Left hindlimb (tissue), 1 donor: Measurements from ENCODE around the gene KCNA2.

Source experiments
- DNase-seq: peaks from one replicate; pipeline ENCODE4 v3.0.0-alpha.2; 2018

KCNA2 gene

DNA sequence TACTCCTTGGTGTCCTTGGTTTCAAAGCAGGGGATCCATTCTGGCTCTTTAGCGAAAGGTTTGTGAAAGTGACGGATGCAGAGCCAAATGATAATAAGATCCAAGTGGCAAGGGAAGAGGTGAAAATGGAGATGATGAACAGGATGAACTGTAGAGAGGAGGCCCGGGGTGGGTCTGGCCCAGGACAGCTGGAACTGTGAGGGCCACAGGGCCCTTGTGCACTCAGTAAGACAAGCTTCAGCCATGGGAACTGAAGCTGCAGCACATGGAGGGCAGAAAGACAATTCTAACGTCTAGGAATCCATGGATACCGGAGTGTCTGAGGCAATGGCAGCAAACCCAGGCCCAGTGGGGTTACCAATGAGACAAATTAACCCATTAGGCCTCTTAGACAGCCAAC, 4.8 kb downstream of the KCNA2 start:
- no peak for DNase-seq

DNA sequence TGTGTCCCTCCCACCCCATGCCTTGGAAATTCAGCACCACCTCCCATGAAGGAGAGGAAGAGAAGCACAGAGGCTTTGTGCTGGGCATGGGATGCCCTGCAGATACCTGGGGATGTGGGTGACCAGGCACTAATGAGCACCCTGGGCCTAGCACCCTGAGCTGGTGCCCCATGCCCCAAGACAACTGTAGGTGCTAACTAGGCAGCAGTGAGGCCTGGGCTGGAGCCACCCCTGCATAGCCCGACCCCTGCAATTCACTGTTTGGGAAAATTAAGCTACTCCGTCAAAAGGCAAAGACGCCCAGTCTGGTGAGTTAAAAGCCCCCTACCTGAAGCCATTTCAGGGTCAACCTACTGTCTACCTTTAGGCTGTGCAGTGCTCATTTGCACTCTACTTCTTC, 5.4 kb downstream of the KCNA2 start:
- DNase-seq: no peak

DNA sequence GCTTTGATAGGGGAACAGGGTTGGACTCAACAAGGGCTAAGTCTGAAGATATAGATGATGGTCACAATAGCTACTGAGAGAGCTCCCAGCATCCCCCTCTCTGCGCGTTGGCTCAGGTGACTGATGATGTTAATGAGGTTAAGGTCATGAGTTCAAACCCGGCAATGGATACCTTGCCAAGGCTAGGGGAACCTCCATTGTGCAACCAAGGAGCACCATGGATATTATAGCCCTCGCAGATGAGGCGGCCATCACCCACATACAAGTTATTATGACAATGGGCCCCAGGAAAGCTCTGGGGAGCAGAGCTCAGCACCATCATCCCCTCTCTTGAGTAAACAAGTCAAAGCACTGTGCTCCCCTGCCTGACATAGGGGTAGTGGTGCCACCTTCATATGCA, 8.2 kb downstream of the KCNA2 start:
- DNase-seq: no peak

DNA sequence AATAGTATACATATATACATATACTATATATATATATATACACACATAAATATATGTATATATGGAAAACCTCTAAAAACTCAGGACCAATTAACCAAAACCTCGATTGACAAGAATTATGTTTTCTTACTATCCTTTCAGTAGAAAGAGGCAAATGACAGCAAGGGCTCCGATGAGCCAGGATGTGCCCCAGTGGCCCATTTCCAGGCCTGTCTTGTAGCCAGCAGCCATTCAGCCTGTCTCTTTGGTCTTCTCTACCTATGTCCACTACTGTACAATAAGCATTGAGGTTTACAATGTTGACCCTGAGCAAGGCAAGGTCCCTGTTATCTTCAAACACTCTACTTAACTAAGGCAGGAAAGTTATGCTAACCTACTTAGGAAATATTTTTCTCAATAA, 9.8 kb downstream of the KCNA2 start:
- DNase-seq: no peak

DNA sequence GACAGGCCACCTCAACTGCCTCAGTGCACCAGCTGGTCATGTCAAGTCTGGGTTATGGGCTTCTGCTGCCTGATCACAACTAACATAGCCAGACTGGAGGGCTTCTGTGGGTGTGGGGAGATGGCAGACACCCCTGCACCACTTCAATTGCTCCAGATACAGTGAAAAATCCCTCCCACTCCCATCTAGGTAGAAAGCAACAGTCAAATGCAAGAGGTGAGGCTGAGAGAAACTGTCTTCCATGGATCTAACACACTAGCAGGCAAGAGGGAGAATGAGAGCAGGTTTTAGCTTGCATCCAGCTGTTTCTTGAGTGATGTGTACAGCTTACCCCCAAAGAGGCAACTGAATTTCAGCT, 10.8 kb downstream of the KCNA2 start:
- DNase-seq: no peak

DNA sequence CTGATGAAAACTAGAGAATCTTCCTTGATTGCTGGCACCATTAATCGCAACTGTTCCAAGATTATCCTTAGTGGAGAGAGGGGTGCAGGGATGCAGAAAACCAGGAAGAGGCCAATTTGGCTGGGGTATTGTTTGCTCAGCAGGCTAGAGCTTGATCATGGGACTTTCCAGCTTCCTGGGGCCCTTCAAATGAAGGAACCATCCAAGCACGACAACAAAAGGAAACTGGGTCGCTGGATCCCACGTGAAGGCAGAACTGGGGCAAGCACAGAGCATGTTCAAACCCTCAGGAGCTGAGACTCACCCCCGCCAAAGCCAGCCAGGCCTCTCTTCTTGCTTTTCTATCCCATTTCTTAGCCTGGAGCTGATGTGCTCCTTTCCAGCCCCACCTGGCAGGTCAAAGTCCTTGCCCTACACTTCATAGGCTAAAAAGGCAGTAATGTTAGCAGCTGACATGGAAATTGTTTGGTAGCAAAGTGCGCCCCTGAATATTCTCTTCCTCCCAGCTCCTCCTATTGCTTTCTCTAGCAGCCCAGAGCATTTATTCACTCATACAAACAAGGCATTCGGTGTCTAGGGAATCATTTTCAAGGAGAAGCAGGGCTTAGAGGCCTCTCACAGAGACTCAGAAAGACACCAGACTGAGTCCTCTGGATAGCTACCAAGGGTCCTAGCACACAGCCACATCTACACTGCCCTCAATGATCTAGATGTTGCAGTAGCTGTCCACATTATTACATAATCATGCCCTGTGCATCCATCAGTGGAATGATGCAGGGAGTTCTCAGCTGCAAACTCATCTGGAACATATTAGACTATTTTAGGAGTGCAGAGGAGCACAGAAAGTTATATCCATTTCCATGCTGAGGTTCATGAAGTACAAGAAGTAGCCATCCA, 11.5 kb downstream of the KCNA2 start:
- DNase-seq: no peak

DNA sequence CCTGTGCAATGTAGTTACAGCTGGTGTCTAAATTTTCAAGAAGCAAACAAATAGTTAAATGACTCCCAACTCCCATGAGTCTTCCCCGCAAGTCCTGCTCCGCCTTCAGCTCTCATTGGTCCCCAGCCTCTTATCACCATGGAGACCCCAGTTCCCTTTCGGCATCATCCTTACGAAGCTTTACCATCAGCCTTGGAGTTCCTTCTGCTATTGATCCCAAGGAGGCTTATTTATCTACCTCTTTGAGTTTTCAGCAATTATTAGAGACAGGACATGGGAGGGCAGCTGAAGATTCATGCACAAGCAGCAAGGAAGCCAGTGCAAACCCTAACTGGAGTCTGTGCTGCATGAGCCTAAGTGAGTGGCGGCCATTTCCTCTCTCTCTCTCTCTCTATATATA, 12.3 kb downstream of the KCNA2 start:
- DNase-seq: no peak

DNA sequence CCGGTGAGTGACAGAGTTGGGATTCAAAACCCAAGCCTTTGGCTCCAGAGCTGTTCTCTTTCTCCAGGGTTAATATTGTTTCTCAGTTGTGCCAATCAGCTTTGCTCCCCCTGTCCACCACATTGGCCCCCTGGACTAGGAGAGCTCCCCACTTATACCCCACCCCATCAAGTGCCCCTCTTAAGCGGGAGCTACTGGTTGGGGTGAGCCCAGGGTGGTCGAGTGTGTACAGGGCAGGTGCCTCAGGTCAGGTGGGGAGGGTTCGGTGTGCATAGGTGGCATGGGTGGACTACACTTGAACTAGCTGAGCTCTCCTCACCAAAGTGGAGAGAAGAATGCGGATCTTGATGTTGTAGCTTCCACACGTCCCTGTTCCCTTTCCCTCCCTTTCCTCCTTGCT, 14.2 kb downstream of the KCNA2 start:
- DNase-seq: no peak

DNA sequence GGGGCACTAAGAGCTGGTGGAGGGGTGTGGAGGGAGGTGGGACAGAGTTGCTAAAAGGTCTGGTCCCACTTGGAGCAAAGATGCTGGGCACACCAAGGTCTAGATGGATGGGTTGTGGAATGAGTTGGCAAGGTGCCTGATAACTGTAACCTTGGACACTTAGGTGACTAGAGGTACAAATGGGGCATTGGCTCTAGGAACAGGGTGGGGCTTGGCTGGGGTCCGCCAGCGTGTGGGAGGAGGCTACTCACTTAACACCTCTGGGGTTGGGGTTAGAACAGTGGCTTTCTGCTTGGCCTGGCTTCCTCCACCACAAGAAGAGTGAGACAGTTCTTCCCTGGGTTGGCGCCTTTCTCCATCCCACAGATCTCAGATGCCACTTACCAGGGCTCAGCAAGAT, 17.2 kb downstream of the KCNA2 start:
- no peak for DNase-seq

DNA sequence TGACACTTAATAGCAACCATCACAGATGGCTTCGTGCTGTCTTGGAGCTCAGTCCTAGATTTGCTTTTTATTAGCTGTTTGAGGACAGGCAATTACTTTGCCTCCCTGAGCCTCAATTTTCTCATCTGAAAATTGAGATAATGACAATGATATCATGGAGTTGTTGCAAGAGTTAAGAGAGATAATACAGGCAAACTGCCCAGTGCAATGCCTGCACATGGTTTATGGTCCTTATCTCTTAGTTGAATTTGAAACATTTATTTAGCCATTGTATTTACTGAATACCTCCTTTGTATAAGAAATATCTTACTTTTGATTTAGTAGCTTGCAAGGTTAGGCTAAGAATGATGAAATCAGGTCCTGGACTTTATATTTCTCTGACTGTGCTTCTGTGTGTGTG, 17.7 kb downstream of the KCNA2 start:
- DNase-seq: no peak

DNA sequence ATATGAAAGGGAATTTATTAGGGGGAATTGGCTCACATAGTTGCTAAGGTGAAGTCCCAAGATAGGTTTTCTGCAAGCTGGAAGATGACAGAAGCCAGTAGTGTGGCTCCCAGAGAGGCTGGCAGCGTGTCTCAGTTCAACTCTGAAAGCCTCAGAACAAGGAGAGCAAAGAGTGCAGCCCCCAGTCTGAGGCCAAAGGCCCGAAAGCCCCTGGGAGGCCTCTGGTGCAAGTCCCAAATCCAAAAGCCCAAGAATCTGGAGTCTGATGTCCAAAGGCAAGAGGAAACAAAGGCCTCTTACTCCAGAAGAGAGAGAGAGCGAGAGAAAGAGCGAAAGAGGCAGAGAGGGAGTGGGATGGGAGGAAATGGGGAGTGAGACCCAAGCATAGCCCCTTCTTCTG, 18.3 kb downstream of the KCNA2 start:
- no peak for DNase-seq

DNA sequence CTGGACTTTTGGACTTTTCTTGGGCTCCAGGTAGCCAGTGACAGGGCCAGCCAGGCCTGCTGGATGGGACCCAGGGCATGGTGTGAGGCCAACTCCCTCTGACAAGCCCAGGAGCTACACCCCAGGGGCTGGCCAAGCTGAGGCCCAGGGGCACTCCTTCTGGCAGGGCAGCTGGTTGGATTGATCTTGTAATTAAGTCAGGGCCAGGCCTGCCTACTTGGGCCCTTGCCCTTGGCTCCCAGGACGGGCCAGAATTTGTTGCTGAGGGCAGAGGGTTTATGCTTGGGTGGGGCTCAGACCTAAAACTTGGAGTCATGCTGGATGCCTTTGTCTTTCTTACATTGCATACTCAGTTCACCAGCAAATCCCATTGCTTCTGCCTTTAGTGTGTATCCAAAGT, 20.7 kb downstream of the KCNA2 start:
- no peak for DNase-seq

DNA sequence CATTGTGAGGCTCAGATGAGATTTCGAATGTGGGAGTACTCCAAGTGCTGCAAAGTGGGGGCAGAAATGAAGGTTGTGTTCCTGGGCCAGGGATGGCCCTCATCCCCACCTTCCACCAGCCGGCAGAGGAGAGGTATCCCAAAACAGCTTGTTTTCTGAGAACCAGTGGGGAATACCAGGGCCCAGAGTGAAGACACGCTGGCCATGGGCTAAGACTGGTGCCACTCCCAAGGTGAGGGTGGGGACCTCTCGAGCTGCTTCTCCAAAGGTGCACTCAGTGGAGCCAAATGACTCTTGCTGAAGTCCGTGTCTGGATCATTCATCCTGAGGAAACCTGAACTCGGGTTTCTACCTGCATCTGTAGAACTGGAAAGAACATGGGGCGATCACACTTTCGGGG, 22.1 kb downstream of the KCNA2 start:
- no peak for DNase-seq

DNA sequence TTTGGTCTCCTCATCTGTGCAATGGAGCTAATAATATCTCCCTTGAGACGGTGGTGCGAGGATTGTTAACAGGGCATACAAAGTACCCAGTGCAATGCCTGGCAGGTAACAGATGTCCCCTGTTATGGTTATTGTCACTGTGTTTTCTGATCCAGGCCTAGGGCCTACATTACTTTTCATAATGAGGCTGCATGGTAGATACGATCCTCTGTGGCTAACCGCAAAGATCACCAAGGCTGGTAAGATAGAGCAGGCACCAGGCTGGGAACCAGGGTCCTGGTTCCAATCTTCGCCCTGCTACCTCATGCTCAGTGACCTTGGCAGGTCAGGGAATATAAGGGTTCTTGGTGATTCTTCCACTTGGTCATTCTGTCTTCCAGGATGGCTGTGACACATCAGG, 22.7 kb downstream of the KCNA2 start:
- no peak for DNase-seq

DNA sequence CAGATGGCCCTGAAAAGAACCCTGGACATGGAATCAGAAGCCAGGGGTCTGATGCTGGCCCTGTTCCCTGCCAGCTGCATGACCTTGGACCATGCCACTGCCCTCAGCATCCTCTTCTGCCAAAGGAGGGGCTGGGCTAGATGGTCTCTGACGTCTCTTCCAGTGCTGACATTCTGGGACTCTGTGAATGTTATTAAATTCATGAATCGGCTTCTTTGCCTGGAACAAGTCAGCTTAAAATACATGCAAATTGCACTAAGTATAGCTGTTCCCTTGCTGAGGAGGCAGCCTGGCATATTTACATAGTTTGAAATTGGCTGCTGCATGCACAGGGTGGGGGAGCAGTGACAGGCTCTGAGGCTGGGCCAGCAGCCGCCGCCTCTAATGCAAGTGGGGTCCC, 23.8 kb downstream of the KCNA2 start:
- no peak for DNase-seq

DNA sequence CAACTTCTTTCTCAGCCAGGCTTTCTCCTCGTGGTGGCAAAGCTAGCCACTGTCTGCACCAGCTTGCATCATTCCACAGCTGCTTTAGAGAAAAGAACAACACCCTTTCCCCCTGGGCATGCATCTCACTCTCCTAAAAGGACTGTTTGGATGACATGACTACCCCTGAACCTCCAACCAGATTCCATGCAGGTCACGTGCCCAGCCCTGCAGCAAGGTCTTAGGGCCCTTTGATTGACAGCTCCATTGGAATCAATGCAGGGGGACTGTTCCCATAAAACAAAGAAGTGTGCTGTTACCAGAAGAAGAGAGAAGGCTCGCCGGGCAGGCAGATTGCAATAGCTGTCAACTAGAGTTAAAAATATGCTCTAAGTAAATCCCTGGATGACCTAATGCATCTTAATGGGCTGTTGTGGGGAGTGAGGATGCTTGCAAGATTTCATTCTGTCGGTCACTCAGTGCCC, 24.4 kb downstream of the KCNA2 start:
- no peak for DNase-seq

DNA sequence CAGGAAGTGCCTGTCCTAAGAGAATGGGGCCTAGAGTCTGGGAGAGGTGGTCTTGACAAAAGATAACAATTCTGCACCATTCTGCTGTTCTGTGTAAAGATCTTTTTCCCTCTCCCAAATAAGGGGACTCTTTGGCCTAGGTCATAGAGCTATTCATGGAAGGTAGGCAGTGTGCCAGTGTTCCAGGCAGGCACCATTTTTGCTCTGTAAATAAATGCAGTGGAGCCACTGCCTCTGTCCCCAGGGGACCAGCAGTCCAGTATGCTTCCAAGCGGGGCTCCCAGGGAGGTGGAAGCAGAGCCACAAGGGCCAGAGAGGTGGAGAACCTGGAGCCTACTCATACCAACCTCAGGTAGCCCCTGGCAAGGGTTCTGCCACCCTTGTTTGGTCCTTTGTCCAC, 25.9 kb downstream of the KCNA2 start:
- no peak for DNase-seq

DNA sequence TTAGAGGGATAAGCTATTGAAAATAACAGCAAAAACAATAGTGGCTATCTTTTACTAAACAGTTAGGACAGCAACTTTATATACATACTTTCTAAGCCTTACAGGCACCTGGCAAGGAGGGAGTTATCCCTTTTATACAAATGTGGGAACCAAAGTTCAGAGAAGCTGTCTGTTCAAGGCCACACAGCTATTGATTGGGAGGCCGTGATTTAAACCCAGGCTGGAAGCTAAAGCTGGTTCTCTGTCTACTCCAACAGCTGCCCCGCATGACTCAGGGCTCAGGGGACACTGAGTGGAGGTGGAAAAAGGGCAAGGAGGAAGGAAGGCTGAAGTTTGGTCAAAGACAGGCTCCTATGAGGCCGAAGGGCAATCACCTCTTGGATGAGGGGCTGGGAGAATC, 26.7 kb downstream of the KCNA2 start:
- no peak for DNase-seq

DNA sequence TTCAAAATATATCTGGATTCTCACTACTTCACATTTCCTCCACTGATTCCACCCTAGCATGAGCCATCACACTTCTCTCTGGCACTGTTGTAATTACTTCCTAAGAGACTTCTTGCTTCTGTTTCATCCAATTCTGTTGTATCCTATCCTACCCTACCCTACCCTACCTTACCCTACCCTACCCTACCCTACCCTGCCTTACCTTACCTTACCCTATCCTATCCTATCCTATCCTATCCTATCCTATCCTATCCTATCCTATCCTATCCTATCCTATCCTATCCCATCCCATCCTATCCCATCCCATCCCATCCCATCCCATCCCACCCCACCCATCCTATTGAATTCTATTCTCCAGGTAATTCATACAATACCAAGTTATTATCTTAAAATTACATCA, 29.7 kb downstream of the KCNA2 start:
- DNase-seq: no peak

DNA sequence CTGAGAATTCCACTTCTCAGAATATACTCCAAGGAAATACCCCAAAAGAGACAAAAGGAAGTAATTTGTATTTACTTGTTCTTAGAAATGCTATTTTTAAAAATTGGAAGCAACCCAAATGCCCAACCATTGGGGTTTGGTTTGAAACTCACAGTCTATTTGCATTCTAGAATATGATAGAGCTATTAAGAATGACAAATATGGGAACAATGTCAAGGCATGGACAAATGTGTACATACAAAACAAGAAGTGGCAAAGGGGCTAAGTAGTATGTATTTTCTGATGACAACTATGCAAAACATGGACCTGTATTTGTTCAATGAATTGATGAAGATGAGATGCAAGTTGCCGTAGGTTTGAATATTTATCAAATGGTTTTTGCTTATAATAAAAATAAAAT, 32.8 kb downstream of the KCNA2 start:
- DNase-seq: no peak

DNA sequence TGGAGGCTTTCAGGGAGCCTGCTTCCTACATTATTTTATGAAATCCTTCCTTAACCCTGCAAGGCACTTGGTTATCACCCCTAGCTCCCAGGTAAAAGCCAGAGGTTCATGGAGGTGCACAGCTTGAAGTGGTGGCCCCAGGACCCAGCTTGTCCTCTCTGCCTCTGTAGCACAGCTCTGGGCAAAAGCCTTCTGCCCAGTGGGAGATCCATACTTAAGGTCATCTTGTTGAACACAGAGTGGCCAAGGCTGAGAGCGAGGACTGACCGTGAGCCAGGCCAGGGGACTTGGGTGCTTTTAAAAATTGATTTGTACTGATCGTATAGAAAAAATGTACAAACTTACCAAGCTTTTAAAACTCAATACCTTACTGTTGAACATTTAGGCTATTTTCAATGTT, 33.4 kb downstream of the KCNA2 start:
- no peak for DNase-seq

DNA sequence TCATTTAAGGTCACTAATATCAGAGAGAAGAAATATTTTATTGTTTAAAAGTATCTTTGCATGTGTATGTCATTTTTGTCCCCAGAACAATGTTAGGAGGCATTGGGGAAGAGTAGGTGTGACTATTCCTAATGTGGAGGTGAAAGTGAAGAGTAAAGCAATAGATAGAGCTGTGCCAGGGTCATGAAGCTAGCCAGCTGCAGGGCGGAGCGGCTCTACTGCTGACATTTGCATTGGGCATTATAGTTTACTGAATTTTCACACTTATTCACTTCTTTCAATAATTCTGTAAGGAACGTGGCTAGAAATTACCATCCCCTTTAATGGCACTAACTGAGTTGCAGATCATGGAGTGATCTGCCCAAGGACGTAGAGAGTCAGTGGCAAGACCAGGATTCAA, 35.3 kb downstream of the KCNA2 start:
- DNase-seq: no peak

DNA sequence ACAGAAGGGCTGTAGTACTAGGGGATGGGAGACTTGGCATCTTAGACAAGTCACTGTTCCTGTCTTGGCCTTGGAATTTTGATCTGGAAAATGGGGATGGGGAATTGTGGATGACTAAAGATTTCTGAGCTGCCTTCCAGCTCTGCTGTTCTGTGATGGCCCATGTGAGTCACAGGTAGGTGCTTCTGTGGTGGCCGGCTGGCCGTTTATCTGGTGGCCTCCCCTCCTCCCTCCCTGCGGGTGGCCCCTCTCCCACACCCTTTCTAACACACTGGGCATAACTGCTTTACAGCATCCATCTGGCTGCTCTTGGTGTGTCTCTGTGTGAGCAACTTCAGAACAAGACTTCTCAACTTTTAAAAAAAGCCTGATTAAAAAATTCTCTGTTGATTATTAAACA, 35.9 kb downstream of the KCNA2 start:
- DNase-seq: no peak

DNA sequence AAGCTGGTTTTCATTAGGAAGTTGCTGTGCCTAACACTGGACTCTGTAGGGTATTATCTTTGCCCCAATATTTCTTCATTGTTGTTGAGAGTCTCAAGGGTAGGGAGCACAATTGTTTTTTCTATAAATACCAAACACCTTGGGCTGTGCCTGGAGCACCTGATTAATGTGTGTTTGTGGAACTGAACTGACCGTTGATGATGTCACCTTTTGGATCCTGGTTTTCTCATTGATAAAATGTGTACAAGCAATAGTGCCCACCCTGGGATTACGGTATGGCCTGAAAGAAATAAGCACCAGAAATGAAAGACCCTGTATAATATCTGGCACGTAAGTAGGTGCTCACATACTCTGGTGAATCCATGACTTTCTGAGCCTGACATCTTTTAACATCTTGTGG, 39.3 kb downstream of the KCNA2 start:
- no peak for DNase-seq

DNA sequence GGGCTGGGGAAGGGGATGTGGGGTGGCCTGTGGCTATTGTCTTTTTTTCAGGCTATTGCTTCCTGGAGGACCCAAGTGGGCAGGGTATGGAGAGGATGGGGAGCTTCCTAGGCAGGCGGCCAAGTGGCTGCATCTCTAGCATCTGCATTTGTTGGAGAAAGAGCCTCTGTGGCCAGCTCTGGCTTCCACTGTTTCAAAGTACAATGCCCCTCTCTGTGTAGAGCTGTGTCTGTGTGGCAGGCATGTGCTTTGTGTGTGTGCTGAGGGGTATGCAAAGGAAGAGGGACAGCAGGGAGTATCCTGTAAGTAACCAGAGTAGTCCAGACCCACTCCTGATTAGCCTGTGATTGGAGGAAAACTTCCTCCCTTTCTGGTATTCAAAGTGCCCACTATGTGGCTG, 40.6 kb downstream of the KCNA2 start:
- DNase-seq: no peak
